Muscle of back (tissue), 11 donors: Measurements from ENCODE around the gene PAX5. TPM values are rescaled to one million over a fixed set of nuclear protein-coding genes. Genes with fewer than 3 reads are reported as not detected.
A peak's percentile ranks its signal among the peaks of the same experiment; 100 is the strongest.

Experiments
- DNase-seq, 3 donors: peaks; one replicate each; pipeline versions ENCODE4 v3.0.0 to v3.0.0-alpha.2; 2013
- polyA plus RNA-seq, 10 donors: library from polyadenylated mRNA; unstranded; fragments of 120-200 nt; gene quantifications; one replicate each; pipeline ENCODE4 v1.2.1, GENCODE V29; 2013; ENCODE audit not compliant: insufficient read length in 10 of 10

Gene PAX5
- polyA plus RNA-seq, 10 donors, result 0.01 to 0.50 (median 0.26) TPM

DNA sequence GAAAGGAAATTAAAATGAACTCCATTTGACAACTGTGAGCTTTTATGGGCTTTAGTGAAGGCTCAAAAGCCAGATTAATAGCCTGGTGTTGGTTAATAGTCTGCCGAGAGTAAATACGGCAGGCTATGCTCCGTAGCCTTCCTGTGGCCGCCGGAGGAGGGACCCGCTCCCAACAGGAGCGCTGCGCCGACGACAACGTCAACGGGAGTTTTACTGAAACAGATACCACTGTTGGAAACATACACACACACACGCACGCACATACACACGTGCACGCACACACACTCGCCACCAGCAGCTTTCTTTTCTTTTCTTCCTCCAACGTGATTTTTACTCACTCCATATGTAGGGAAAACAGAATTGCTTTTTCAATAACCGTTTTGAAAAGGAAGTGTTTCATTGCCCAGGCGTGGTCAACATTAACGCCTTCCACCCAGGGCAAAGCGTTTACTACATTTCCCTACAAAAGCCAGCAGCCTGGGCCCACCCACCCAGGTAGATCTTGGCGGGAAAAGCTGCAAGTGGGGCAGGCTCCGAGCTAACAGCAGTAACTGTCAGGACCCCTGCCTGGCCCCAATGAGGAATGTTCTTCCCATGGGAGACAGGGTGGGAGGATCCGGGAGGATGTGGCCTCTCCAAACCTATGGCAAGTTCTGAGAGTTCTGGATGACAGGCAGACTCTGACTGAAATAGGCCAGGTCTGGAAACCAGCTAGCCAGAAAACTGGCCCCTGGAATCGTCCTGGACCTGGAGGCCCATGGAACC, 72.3 kb downstream of the PAX5 start:
- DNase-seq, result peak; percentile 4 to 50 (median 25)

GRCh38 chr9:36961051-36961450, 73.0 kb downstream of the PAX5 start:
- DNase-seq, result no peak

DNA sequence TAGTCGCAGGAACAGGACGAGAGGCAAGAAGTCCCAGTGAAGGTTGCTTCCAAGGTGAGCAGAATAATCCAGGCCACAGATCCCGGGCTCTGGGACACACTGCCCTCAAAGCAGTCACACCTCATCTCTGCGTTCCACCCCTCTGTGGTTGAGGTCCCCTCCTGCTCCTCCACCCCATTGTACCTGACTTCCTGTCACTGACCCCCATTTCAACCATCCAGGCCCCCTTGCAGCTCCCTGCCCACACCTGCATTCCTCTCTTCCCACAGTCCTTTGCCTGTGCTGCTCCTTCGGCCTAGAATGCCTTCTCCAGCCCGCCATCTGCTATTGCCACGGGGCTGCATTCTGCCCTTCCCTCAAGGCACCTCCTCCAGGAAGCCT, 73.5 kb downstream of the PAX5 start:
- DNase-seq, result no peak

DNA sequence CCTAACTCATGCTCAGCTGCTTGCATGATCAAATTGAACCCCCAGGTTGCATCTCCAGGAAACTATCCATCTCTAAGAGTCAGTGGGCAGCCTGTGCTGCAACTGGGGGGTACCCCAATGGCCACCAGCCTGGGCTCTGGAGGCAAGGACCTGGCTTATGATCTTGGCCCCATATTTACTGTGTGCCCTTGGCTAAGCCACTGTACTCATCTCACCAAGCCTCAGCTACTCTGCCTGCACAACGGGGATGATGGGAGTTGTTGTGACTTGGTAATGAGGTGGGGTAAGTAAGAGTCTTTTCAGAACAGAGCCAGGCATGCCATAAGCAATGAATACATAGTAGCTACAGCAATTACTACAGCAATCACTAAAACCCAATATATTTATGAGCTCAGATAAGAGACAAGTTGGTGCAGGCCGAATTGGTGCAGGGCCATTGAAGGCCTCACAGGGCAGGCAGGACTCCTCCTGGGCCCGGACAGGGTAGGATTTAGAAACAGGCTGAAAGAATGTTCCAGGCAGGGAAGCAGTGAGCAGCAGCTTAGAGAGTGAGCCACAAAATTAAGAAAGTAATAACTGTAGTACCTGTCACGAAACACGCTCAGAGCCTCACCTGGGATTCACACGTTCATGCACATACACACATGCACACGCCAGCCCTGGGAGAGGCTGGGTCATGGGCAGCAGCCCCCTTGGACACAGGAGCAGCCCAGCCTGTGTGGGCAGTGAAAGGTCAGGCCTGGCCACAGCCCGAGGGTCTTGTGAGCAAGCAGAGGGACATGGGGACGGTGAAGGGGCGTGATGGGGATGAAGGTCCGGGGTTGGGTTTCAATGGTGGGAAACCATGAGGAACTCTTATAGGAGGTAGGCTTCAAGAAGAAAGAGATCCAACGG, 74.1 kb downstream of the PAX5 start:
- DNase-seq, result no peak

DNA sequence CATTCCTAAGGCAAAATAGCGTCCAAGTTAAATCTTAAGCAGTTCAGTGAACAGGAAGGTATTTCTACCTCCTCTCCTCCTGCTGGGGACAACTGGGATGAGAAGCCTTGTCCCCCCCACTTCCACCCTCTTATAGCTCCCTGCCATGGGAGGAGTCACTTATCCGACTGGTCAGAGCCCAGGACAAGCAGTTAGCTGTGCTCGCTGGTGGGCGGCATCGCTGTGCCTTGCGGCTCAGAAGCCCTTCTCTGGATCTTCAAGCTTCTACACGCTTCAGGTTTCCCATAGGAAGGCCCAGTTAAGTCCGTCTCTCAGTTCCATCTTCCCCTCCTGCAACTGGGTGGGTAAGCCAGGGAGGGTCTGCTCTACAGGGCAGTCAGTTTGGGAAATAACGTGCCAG, 77.2 kb downstream of the PAX5 start:
- DNase-seq, result no peak

GRCh38 chr9:36950389-36950788, 83.7 kb downstream of the PAX5 start:
- DNase-seq, result no peak

GRCh38 chr9:36949466-36949865, 84.6 kb downstream of the PAX5 start:
- DNase-seq, result no peak

GRCh38 chr9:36948051-36948450, 86.0 kb downstream of the PAX5 start:
- no peak for DNase-seq

GRCh38 chr9:36946653-36947052, 87.4 kb downstream of the PAX5 start:
- peak in 1 of 3 donors; percentile 3 for DNase-seq

DNA sequence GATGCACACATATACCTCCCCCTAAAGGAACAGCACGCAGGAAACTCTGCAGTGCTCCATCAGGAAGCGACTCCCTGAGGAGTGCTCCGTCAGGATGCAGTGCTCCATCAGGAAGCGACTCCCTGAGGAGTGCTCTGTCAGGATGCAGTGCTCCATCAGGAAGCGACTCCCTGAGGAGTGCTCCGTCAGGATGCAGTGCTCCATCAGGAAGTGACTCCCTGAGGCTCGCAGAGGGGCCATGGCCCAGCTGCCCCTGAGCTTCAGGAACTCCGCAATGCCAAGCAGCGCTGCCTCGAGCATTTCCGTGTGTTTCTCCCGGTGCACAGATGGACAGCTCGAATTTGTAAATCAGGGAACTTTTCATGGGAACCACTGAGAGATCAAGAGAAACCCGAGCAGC, 88.1 kb downstream of the PAX5 start:
- no peak for DNase-seq

DNA sequence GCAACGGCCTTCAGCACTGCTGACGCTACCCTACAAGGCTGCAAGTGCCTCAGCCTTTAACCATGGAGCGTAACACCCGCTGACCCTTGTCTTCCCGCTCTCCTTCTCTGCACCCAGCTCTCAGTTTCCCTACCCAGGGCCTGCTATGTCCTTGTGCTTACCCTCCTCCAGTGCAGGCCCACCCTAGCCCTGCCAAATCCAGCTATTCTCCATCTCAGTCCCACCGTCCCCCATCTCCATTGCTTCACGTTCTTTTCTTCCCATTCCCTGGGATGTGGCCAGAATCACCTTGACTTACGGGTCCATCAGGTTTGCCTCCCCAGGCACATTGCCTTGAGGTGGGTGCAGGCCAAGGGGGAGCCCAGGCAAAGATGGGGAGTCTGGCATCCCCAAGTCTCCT, 91.2 kb downstream of the PAX5 start:
- no peak for DNase-seq

- DNase-seq, result no peak
Observed at GRCh38 chr9:36941441-36941840, 92.6 kb downstream of the PAX5 start.

- DNase-seq, result no peak
Observed at GRCh38 chr9:36940881-36941280, 93.2 kb downstream of the PAX5 start.

DNA sequence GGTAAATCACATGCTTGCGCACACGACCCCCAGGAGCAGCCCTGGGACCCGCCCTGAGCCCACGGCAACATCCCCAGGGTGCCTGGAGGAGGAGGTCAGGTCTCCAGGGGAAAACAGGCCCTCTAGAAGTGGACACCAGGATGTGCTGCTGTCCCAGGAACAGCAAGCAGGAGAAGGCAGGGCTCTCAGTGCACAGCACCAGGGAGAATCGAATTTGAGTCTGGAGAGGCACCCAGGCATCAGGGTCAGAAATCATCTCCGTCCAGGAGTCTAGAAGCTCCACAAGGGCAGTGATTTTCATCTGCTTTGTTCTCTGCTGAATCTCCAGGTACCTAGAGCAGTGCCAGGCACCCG, 93.6 kb downstream of the PAX5 start:
- no peak for DNase-seq

- no peak for DNase-seq
Observed at GRCh38 chr9:36939655-36940499, 94.2 kb downstream of the PAX5 start.

DNA sequence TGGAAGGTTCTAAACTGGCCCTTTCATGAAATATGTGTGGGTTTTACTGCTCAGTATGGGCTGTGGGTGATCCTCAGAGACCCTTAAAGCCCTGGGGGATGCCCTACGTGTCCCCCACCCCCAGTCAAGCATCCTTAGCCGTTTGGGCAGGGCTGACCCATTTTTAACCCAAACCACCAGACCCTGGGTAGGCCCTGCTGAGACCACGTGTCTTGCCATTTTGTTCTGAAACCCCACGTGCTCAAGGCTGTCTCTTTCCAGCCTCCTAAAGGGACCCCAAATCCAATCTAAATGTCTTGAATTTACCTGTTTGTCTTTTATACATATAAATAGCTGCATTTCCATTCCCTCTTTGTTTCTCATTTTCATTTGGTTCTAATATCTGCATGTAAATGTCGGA, 94.9 kb downstream of the PAX5 start:
- no peak for DNase-seq

- no peak for DNase-seq
Observed at GRCh38 chr9:36938617-36939016, 95.5 kb downstream of the PAX5 start.

DNA sequence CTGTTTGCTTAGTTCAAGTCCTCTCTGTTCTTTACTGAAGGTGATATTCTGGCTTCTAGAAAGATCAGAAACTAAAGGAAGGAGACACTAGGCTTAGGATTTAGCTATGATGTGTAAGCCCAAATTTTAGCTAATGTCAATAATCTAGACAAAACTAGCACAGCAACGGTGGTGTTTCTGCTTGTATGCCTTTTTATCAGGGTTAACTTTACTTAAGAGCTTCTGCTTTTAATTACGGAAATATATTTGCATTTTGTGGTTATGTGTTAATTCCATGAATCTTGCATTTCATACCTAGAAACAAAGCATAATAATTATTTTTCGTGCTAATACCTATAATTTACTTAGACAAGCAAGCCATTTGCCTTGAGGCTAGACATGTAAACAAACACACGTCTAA, 96.1 kb downstream of the PAX5 start:
- no peak for DNase-seq

DNA sequence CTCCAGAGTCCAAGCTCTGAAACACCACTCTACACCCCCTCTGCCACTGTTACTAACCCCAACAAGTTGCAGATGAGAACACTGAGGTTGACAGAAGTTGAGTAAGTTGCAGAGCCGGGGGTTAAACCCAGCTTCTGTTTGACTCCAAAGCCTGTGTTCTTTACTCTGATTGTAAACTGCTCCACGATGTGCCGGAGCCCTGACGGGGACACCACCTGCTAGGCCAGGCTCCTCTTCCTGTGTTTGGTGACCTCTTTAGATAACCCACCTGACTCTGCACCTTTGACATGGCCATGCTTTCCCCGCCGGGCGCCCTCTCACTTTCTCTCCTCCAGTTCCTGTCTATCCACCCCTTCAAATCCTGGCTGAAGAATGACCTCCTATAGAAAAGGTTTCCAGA, 96.7 kb downstream of the PAX5 start:
- no peak for DNase-seq

GRCh38 chr9:36936498-36936831, 97.6 kb downstream of the PAX5 start:
- no peak for DNase-seq

- no peak for DNase-seq
Observed at GRCh38 chr9:36935768-36936497, 98.1 kb downstream of the PAX5 start.

DNA sequence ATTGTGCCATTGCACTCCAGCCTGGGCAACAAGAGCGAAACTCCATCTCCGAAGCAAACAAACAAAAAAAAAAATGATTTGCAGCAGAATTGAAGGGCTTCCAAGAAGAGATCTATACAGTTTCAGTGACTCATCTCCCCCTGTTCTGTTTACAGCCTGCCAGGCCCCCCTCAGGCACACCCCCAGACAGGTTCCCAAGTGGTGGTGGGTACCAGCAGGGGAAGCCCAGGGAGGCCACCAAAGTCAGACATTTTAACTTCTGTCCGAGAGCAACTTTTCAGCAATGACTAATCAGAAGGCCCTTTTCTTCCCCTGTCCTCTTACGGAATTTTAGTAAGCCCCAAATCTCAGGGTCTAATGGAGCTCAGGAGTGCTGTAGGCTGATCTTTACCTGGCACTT, 98.7 kb downstream of the PAX5 start:
- no peak for DNase-seq
